Measurements from ENCODE around the gene ERGIC3.

The ERGIC3 gene

DNA sequence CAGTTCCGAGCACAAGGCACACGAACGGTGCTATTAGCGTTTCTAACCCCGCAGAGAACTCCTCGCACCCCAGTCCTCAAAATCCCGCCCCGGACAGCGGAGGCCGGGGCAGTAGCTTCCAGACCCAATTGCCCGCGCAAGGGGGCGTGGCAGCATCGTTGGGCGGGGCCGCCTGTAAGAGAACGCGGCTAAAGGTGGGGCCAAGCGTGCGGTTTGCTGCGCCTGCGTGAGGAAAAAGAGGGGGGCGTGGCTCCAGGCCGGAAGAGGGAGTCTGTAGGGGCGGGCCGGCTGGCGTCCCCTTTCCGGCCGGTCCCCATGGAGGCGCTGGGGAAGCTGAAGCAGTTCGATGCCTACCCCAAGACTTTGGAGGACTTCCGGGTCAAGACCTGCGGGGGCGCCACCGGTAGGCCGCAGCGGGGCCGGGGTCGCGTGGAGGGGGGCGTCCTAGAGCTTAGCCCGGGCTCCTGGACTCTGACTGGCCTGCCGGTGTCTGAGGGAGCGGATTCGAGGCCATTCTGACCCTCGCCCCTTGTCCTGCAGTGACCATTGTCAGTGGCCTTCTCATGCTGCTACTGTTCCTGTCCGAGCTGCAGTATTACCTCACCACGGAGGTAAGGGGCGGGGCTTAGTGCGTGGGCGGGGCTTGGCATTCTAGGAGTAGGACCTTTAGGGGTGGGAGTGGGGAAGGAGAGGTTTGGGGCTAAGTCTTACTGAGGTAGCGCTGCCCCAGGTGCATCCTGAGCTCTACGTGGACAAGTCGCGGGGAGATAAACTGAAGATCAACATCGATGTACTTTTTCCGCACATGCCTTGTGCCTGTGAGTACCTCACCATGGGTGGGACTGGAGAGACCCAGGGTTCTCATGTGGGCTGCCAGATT lies at the start of gene ERGIC3:
TSS of gene ERGIC3 (plus strand) at position 296 of the 880 bp plus-strand sequence. CDS start at position 316, 20 bp downstream.
- peak; percentile 55 for TF ChIP-seq TAF1 (IDR thresholded peaks at IDR 0.05; ENCODE audit: low read depth)
- TF ChIP-seq EP300 (IDR thresholded peaks at IDR 0.05; ENCODE audit: borderline replicate concordance): no peak
- no peak for TF ChIP-seq CEBPB (IDR thresholded peaks at IDR 0.05)
- 0 out of 2 replicates have a peak, but pooled peaks have one; percentile 54 for TF ChIP-seq ZBTB7A (IDR thresholded peaks at IDR 0.05; ENCODE audit: low read depth)
- peak; percentile 66; the same call in 1 of the 2 replicates for TF ChIP-seq YY1 (IDR thresholded peaks at IDR 0.05; ENCODE audit: low read depth)
- no peak for TF ChIP-seq FOXM1 (IDR thresholded peaks at IDR 0.05; ENCODE audit: borderline replicate concordance, low read depth)
- peak; percentile 51 for TF ChIP-seq EGR1 (IDR thresholded peaks at IDR 0.05)
- TF ChIP-seq, protein P1, sequence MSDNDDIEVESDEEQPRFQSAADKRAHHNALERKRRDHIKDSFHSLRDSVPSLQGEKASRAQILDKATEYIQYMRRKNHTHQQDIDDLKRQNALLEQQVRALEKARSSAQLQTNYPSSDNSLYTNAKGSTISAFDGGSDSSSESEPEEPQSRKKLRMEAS (IDR thresholded peaks at IDR 0.05): peak; percentile 94

DNA sequence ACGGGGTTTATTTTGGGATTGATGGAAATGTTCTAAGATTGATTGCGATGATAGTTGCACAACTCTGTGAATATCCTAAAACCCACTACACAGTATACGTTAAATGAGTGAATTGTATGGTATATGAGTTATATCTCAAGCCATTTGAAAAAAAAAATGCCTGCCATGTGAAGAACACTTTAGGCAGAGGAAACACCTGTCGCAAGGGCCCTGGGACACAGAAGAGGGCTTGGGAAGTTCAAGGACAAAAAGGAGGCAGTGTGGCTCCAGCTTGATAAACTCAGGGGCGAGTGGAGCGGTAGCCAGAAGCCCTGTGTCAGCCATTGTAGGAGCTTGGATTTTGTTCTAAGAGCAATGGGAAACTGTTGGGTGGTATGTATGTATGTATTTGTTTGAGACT lies 49.5 kb upstream of the ERGIC3 start:
- TF ChIP-seq ZBTB7A (IDR thresholded peaks at IDR 0.05; ENCODE audit: low read depth): no peak
- TF ChIP-seq EP300 (IDR thresholded peaks at IDR 0.05; ENCODE audit: borderline replicate concordance): no peak
- TF ChIP-seq, protein P1 (IDR thresholded peaks at IDR 0.05): no peak
- TF ChIP-seq, protein P2, sequence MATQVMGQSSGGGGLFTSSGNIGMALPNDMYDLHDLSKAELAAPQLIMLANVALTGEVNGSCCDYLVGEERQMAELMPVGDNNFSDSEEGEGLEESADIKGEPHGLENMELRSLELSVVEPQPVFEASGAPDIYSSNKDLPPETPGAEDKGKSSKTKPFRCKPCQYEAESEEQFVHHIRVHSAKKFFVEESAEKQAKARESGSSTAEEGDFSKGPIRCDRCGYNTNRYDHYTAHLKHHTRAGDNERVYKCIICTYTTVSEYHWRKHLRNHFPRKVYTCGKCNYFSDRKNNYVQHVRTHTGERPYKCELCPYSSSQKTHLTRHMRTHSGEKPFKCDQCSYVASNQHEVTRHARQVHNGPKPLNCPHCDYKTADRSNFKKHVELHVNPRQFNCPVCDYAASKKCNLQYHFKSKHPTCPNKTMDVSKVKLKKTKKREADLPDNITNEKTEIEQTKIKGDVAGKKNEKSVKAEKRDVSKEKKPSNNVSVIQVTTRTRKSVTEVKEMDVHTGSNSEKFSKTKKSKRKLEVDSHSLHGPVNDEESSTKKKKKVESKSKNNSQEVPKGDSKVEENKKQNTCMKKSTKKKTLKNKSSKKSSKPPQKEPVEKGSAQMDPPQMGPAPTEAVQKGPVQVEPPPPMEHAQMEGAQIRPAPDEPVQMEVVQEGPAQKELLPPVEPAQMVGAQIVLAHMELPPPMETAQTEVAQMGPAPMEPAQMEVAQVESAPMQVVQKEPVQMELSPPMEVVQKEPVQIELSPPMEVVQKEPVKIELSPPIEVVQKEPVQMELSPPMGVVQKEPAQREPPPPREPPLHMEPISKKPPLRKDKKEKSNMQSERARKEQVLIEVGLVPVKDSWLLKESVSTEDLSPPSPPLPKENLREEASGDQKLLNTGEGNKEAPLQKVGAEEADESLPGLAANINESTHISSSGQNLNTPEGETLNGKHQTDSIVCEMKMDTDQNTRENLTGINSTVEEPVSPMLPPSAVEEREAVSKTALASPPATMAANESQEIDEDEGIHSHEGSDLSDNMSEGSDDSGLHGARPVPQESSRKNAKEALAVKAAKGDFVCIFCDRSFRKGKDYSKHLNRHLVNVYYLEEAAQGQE (IDR thresholded peaks at IDR 0.05; ENCODE audit: low read depth): no peak
- TF ChIP-seq CREB1 (IDR thresholded peaks at IDR 0.05; ENCODE audit: low read depth): no peak
- TF ChIP-seq CEBPB (IDR thresholded peaks at IDR 0.05): no peak
- TF ChIP-seq, protein P3, sequence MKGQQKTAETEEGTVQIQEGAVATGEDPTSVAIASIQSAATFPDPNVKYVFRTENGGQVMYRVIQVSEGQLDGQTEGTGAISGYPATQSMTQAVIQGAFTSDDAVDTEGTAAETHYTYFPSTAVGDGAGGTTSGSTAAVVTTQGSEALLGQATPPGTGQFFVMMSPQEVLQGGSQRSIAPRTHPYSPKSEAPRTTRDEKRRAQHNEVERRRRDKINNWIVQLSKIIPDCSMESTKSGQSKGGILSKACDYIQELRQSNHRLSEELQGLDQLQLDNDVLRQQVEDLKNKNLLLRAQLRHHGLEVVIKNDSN (IDR thresholded peaks at IDR 0.05): no peak
- TF ChIP-seq RAD21 (IDR thresholded peaks at IDR 0.05; ENCODE audit: low read depth): no peak

DNA sequence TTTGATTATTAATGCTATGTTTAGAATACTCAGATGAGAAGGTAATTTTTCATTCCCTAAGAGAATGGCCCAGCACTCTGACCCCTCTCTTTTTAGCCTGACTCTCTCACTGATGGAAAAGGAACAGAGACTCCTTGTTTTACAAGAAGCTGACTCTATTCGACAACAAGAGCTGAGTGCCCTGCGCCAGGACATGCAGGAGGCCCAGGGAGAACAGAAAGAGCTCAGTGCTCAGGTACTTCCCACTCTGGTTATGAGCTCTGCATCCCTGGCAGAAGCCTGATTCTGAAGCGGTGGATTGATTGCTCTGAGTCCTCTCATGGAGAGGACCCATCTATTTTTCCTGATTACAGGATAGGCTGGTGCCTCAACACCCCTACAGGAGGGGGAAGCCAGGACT lies 45.4 kb upstream of the ERGIC3 start:
- TF ChIP-seq, protein P2 (IDR thresholded peaks at IDR 0.05; ENCODE audit: low read depth): no peak
- TF ChIP-seq ZBTB7A (IDR thresholded peaks at IDR 0.05; ENCODE audit: low read depth) (no peak), TCF12 (IDR thresholded peaks at IDR 0.05; ENCODE audit: low read depth) (no peak), CREB1 (IDR thresholded peaks at IDR 0.05; ENCODE audit: low read depth) (no peak), YY1 (IDR thresholded peaks at IDR 0.05; ENCODE audit: low read depth) (no peak), EP300 (IDR thresholded peaks at IDR 0.05; ENCODE audit: borderline replicate concordance) (no peak), TEAD4 (IDR thresholded peaks at IDR 0.05) (no peak), TAF1 (IDR thresholded peaks at IDR 0.05; ENCODE audit: low read depth) (no peak), FOXM1 (IDR thresholded peaks at IDR 0.05; ENCODE audit: borderline replicate concordance, low read depth) (no peak), RAD21 (IDR thresholded peaks at IDR 0.05; ENCODE audit: low read depth) (no peak), EGR1 (IDR thresholded peaks at IDR 0.05) (no peak), NFIC (IDR thresholded peaks at IDR 0.05) (no peak), CEBPB (IDR thresholded peaks at IDR 0.05) (no peak)
- TF ChIP-seq, protein P1 (IDR thresholded peaks at IDR 0.05): no peak
- TF ChIP-seq, protein P3 (IDR thresholded peaks at IDR 0.05): no peak

DNA sequence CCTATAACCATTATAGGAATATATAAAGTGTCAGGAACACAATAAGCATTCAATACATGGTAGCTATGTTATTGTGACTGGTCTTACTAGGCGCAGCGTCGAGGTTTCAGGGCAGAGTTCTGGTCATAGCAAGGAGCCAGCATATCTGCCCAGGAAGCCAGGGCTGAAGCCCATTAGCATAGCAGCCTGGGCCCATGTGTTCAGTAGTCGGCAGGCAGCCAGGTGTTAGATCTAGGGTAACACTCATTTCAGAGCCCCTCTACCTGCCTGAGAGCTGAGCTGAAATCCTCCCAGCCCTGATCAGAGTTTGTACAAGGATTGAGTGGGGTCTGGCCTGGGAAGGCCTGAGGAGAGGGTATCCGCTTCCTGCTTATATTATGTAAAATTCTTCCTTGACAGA lies 44.6 kb upstream of the ERGIC3 start:
- TF ChIP-seq YY1 (IDR thresholded peaks at IDR 0.05; ENCODE audit: low read depth) (no peak), FOXM1 (IDR thresholded peaks at IDR 0.05; ENCODE audit: borderline replicate concordance, low read depth) (no peak), EP300 (IDR thresholded peaks at IDR 0.05; ENCODE audit: borderline replicate concordance) (no peak), TAF1 (IDR thresholded peaks at IDR 0.05; ENCODE audit: low read depth) (no peak), TCF12 (IDR thresholded peaks at IDR 0.05; ENCODE audit: low read depth) (no peak), EGR1 (IDR thresholded peaks at IDR 0.05) (no peak), NFIC (IDR thresholded peaks at IDR 0.05) (no peak), TEAD4 (IDR thresholded peaks at IDR 0.05) (no peak), RAD21 (IDR thresholded peaks at IDR 0.05; ENCODE audit: low read depth) (no peak)
- TF ChIP-seq, protein P1 (IDR thresholded peaks at IDR 0.05): no peak

DNA sequence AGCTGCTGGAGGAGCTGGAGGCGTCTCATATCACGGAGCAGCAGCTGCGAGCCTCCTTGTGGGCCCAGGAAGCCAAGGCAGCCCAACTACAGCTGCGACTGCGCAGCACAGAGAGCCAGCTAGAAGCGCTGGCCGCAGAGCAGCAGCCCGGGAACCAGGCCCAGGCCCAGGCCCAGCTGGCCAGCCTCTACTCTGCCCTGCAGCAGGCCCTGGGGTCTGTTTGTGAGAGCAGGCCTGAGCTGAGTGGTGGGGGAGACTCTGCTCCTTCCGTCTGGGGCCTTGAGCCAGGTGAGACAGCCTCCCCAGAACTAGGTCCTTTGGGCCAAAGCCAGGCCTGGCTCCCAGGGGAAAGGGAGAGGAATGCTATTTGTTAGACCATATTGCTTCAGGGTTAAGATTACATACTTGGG lies 44.1 kb upstream of the ERGIC3 start:
- TF ChIP-seq TAF1 (IDR thresholded peaks at IDR 0.05; ENCODE audit: low read depth): no peak
- no peak for TF ChIP-seq RAD21 (IDR thresholded peaks at IDR 0.05; ENCODE audit: low read depth)
- no peak for TF ChIP-seq EP300 (IDR thresholded peaks at IDR 0.05; ENCODE audit: borderline replicate concordance)
- TF ChIP-seq NFIC (IDR thresholded peaks at IDR 0.05): no peak
